SH-SY5Y (cell line): Measurements from ENCODE around the gene RBM42.

ENCODE experiments used
- GATA2 ChIP-seq: IDR thresholded peaks from 2 replicates; pipeline ENCODE4 v1.6.1; 2011; ENCODE audit warnings: mild to moderate bottlenecking, low read depth, low read length
- GATA3 ChIP-seq: IDR thresholded peaks from 2 replicates; pipeline ENCODE4 v1.6.1; 2011; ENCODE audit warnings: low read depth, mild to moderate bottlenecking, low read length, moderate library complexity

GRCh38 chr19:35669566-35669965 is 40.7 kb downstream of the RBM42 start:
- TF ChIP-seq GATA2 (no peak), GATA3 (no peak)
